Gastrocnemius medialis (tissue), 4 donors: ENCODE results near the gene DNASE1L1.

ENCODE experiments used
- CTCF ChIP-seq, 5 experiments: fragments of 450-650 bp in 3 of 5; fragments of 200-600 bp in 2 of 5; sonication (generic) in 2 of 5; IDR thresholded peaks in 4 of 5; conservative IDR thresholded peaks in 1 of 5; 1 replicate in 4 of 5; 2 replicates in 1 of 5; pipeline ENCODE4 v1.5.1; 2016 to 2019; ENCODE audit warnings: antibody characterized with exemption in 5 of 5, mild to moderate bottlenecking in 3 of 5, moderate library complexity in 3 of 5
- POLR2A ChIP-seq, 2 donors: fragments of 450-650 bp; IDR thresholded peaks; one replicate each; pipeline ENCODE4 v1.6.1; 2017; ENCODE audit warnings: antibody characterized with exemption in 2 of 2, mild to moderate bottlenecking in 2 of 2, moderate library complexity in 2 of 2

- TF ChIP-seq CTCF (IDR thresholded peaks at IDR 0.05 in 4 of 5, conservative IDR thresholded peaks at IDR 0.05 in 1 of 5): no peak
- TF ChIP-seq POLR2A (IDR thresholded peaks at IDR 0.05): no peak
These were observed 8.1 kb upstream of the DNASE1L1 start for GRCh38 chrX:154417157-154417556.
